ENCODE measurements around the gene SLC12A7. TPM values are rescaled to one million over a fixed set of nuclear protein-coding genes. Genes with fewer than 3 reads are reported as not detected.

Gene SLC12A7
- total and polyA plus RNA-seq, 12 donors: 36.3 to 208 (median 143) TPM

- ATAC-seq: no peak
- 95% methylated on average over 19 of the region's 19 CpGs for WGBS, 2 donors
- no peak for TF ChIP-seq CTCF (IDR thresholded peaks at IDR 0.05)
- no peak for DNase-seq
- Histone ChIP-seq H3K27ac (no peak overlapping the region), H3K4me3 (no peak overlapping the region), H3K27me3 (peaks cover 0 to 3% (median 0%) of the 10 kb centered on the region in 7 donors), H3K9me3 (no peaks in the 10 kb centered on the region), H3K36me3 (no peaks in the 10 kb centered on the region), H3K4me1 (peaks cover 9 to 38% (median 23%) of the 10 kb centered on the region in 9 donors)
- intact Hi-C loops (cut with DNase I): no loop called here
These were observed 4.4 kb upstream of the SLC12A7 start for GRCh38 chr5:1116109-1116740.

- no peak for ATAC-seq
- H3K36me3 ChIP-seq: no peaks in the 10 kb centered on the region
- H3K27ac ChIP-seq: no peak overlapping the region
- WGBS, 2 donors: 93% methylated on average over 23 of the region's 23 CpGs
- peaks cover 7 to 35% (median 25%) of the 10 kb centered on the region in 9 donors for H3K4me1 ChIP-seq
- no peaks in the 10 kb centered on the region for H3K9me3 ChIP-seq
- DNase-seq: no peak
- no peak for TF ChIP-seq CTCF (IDR thresholded peaks at IDR 0.05)
- no peak overlapping the region for H3K4me3 ChIP-seq
- intact Hi-C loops (cut with DNase I): loop anchor here in 1 of 10 donors (1.0 kb wide), 1 partner anchor 42 kb away; no protein-coding TSS in a partner anchor
- peaks cover 0 to 3% (median 0%) of the 10 kb centered on the region in 7 donors for H3K27me3 ChIP-seq
These were observed 3.4 kb upstream of the SLC12A7 start for GRCh38 chr5:1115123-1115815.

GRCh38 chr5:1113805-1114586, 2.1 kb upstream of the SLC12A7 start:
- H3K36me3 ChIP-seq: peaks cover 0 to 7% (median 0%) of the 10 kb centered on the region in 9 donors
- no peak for ATAC-seq
- DNase-seq: no peak
- 87 to 93% methylated on average over 19 of the region's 19 CpGs for WGBS, 2 donors
- H3K27ac ChIP-seq: no peak overlapping the region
- H3K9me3 ChIP-seq: no peaks in the 10 kb centered on the region
- peaks cover 0 to 3% (median 0%) of the 10 kb centered on the region in 7 donors for H3K27me3 ChIP-seq
- no peak overlapping the region for H3K4me3 ChIP-seq
- intact Hi-C loops (cut with DNase I): no loop called here
- no peak for TF ChIP-seq CTCF (IDR thresholded peaks at IDR 0.05)
- peaks cover 13 to 42% (median 32%) of the 10 kb centered on the region in 9 donors for H3K4me1 ChIP-seq

GRCh38 chr5:1113332-1113690, 1.4 kb upstream of the SLC12A7 start:
- WGBS, 2 donors: 88 to 90% methylated on average over 5 of the region's 5 CpGs
- no peak overlapping the region for H3K27ac ChIP-seq
- TF ChIP-seq CTCF (IDR thresholded peaks at IDR 0.05): no peak
- no peak overlapping the region for H3K4me3 ChIP-seq
- ATAC-seq (no peak), DNase-seq (no peak)
- peaks cover 8 to 42% (median 30%) of the 10 kb centered on the region in 9 donors for H3K4me1 ChIP-seq
- peaks cover 0 to 7% (median 0%) of the 10 kb centered on the region in 9 donors for H3K36me3 ChIP-seq
- intact Hi-C loops (cut with DNase I): no loop called here
- no peaks in the 10 kb centered on the region for H3K9me3 ChIP-seq
- H3K27me3 ChIP-seq: peaks cover 0 to 3% (median 0%) of the 10 kb centered on the region in 7 donors
